Hematopoietic multipotent progenitor cell (in vitro differentiated cells): ENCODE measurements around the gene KRABD2. TPM values are rescaled to one million over a fixed set of nuclear protein-coding genes. Genes with fewer than 3 reads are reported as not detected.

Source experiments
- small RNA-seq: library from RNA; depleted of rRNA; stranded (forward); fragments of <200 nt; gene quantifications from one replicate; pipeline ENCODE3, GENCODE V24; 2012
- total RNA-seq: library from RNA; depleted of rRNA; stranded (reverse); fragments of >200 nt; gene quantifications from one replicate; pipeline ENCODE4 v1.2.3, GENCODE V29; 2012

Gene KRABD2

Small RNAs within 50 kb of the gene (small RNA-seq; reads per million reads assigned to genes)
- not detected for gene RF00265

Other genes starting within 250 kb of the KRABD2 start
- gene PER1, start 224.3 kb downstream of the KRABD2 start, total RNA-seq, result 141 TPM
- gene VAMP2, start 213.8 kb downstream of the KRABD2 start, total RNA-seq, result 18.6 TPM
- 251 TPM for gene TMEM107, start 200.3 kb downstream of the KRABD2 start, total RNA-seq
- 27.7 TPM for gene BORCS6, start 186.5 kb downstream of the KRABD2 start, total RNA-seq
- gene AURKB, start 166.1 kb downstream of the KRABD2 start, total RNA-seq, result 6.2 TPM
- 32.6 TPM for gene CTC1, start 128.6 kb downstream of the KRABD2 start, total RNA-seq
- gene PFAS, start 127.4 kb downstream of the KRABD2 start, total RNA-seq, result 57.4 TPM
- 18.9 TPM for gene RANGRF, start 88.0 kb downstream of the KRABD2 start, total RNA-seq
- gene SLC25A35, start 81.3 kb downstream of the KRABD2 start, total RNA-seq, result 2.4 TPM
- gene ARHGEF15, start 66.5 kb downstream of the KRABD2 start, total RNA-seq, result under 0.01 TPM
- not detected for gene ODF4, start 36.9 kb downstream of the KRABD2 start, total RNA-seq
- gene RPL26, start 6.5 kb upstream of the KRABD2 start, total RNA-seq, result 3,187 TPM
- 0.27 TPM for gene RNF222, start 21.1 kb upstream of the KRABD2 start, total RNA-seq
- 58.7 TPM for gene NDEL1, start 59.2 kb upstream of the KRABD2 start, total RNA-seq